Retinal pigment epithelial cell (primary cell): Measurements from ENCODE around the gene RNF130.

Source experiments
- DNase-seq: peaks from one replicate; pipeline ENCODE4 v3.0.0-alpha.2; 2010; ENCODE audit warnings: low read depth
- H3K4me3 ChIP-seq: 2 replicates; pipeline ENCODE4 v1.5.1; 2011; ENCODE audit warnings: mild to moderate bottlenecking, low read length, control low read depth, moderate library complexity
- CTCF ChIP-seq: conservative IDR thresholded peaks from 2 replicates; pipeline ENCODE4 v1.5.1; 2011; ENCODE audit warnings: low read depth, low read length, control low read depth, inconsistent platforms

RNF130 gene

DNA sequence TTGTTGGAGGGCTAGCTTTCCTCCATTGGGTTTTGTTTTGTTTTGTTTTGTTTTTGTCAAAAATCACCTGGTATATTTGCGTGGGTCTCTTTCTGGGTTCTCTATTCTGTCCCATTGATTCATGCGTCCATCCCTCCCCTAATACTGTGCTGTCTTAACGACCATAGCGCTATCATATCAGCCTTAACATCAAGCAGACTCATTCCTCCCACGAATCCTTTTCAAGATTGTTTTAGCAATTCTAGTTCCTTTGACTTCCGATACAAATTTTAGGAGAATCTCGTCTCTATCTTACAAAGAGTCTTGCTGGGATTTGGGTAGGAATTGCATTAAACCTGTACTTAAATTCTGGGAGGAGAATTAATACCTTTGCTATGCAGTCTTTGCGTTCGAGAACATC is 31.1 kb upstream of the RNF130 start:
- TF ChIP-seq CTCF: no peak
- H3K4me3 ChIP-seq: no peak overlapping the region
- DNase-seq: no peak

DNA sequence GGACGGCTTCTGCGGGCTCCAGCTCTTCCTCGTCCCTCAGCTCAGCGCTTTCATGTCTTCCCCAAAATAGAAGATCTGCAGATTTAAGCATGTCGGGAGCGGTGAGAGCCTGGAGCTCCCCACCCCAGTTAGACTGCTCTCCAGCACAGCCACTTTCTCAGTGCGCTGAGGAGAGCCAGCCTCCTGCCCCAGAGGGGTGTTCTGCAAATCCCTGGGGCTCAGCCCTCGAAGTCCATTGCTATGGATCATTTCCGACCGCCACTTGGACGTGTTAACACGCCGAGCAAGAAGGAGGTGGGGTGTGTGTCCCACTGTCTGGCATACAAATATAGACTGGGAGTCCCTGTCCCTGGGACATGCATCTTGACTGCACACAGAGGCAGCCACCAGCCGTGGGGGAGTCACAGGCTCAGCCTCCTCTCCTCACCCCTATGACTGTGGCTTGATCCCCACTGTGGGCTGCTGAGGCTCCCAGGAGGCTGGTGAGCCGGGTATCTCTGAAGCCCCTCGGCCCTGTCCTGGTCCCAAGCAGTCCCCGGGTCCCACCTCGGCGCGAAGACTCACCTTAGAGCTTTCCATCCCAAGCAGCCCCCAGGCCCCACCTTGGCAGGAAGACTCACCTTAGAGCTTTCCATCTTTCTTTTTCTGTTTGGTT is 30.0 kb upstream of the RNF130 start:
- TF ChIP-seq CTCF: no peak
- DNase-seq: no peak
- H3K4me3 ChIP-seq: no peak overlapping the region

GRCh38 chr5:180100621-180101450 is 29.3 kb upstream of the RNF130 start:
- no peak for DNase-seq
- H3K4me3 ChIP-seq: no peak overlapping the region
- TF ChIP-seq CTCF: no peak

GRCh38 chr5:180099733-180100611 is 28.4 kb upstream of the RNF130 start:
- no peak for DNase-seq
- no peak for TF ChIP-seq CTCF
- no peak overlapping the region for H3K4me3 ChIP-seq

DNA sequence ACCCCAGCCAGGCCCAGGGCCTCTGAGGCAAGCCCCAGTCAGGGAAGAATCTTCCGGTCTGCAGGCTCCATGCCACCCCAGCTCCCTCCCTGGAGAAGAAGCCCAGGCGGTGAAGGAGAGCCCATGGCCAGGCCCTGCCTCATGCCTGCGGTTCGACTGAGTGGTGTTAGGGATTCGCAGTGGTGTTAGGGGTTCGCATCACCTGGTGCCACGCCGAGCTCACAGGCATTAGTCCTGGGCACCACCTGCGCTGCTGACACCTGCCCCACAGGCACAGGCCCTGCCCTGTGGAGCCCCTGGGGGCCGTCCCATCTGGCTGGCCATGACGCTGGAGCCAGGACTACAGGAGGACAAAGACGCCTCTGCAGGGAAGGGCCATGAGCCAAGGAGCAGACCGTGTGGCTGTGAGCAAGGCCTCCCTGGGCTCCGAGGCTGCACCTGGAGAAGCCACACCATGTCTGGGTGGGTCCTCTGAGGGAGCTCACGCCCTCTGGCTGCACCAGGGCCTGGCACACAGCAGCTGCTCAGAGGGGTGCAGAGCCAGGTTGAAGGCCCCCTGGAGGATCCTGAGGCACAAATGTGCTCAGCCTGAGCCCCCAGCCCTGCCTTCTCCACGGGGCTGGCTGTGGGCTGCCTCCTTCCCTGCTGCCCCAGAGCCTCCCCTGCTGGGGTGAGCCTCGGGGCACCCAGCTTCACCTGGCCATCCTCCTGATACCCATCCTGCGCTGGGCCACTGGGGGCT is 27.6 kb upstream of the RNF130 start:
- TF ChIP-seq CTCF: no peak
- no peak for DNase-seq
- no peak overlapping the region for H3K4me3 ChIP-seq

- TF ChIP-seq CTCF: no peak
- H3K4me3 ChIP-seq: no peak overlapping the region
- no peak for DNase-seq
Measured at GRCh38 chr5:180098526-180098925, 27.0 kb upstream of the RNF130 start.
